ENCODE results near the gene SCO1. TPM values are rescaled to one million over a fixed set of nuclear protein-coding genes. Genes with fewer than 3 reads are reported as not detected.
"Not testable (repeated sequence)": the region's sequence is repeated elsewhere in the genome, so short reads cannot be mapped to it uniquely, and the experiment has no call there.

SCO1 gene
- total RNA-seq, 1 donor from 2014 or later, result 27.4 TPM

DNA sequence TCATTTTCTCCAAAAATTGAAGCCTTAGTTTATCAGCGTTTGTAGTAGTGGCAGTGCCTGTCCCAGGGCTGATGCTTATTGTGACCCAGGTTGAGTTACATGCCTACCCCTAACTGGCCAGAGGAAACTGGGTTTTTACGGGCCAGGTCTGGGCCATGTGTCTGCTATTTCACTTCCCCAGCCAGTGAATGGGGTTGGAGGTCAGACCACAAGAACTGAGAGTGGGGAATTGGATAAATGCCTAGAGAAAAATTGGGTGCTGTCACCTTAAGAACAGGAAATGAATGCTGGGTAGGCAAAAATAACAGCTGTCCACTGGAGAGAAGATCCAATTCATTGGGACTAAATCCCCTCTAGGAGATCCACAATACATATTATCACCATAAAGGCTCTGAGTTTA, 5.2 kb upstream of the SCO1 start:
- no peaks in the 10 kb centered on the region for H3K9me3 Mint-ChIP-seq (ENCODE audit: unreplicated experiment)
- TF ChIP-seq CTCF (IDR thresholded peaks at IDR 0.05), result no peak
- peak overlapping the region; percentile 37 for H3K27ac Mint-ChIP-seq (ENCODE audit: unreplicated experiment)
- no peaks in the 10 kb centered on the region for H3K27me3 Mint-ChIP-seq (ENCODE audit: unreplicated experiment)
- H3K36me3 Mint-ChIP-seq (ENCODE audit: unreplicated experiment), result peaks cover 19% of the 10 kb centered on the region
- no peak for DNase-seq (ENCODE audit: extremely low spot score, unreplicated experiment)
- H3K4me3 Mint-ChIP-seq (ENCODE audit: unreplicated experiment), result no peak overlapping the region
- peaks cover 31% of the 10 kb centered on the region for H3K4me1 Mint-ChIP-seq (ENCODE audit: unreplicated experiment)

DNA sequence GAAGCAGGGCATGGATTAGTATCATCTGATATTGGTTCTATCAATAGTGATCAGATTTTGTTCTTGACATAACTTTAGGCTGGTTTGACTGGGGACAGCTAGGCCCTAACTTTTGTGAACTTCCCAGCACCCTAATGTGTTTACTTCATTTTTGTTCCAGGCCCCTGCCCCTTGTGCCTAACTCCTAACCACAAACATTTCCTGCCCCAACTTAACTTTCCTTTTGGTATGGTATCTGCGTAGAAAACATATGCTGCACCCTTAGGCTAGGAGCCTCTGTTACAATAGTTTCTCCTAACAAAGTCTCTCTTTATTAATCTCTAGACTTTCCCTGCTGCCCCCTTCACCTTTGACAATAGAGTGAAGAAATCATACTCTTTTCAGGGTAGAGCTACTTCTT, 2.5 kb upstream of the SCO1 start:
- no peak for DNase-seq (ENCODE audit: extremely low spot score, unreplicated experiment)
- Mint-ChIP-seq H3K36me3 (ENCODE audit: unreplicated experiment) (peaks cover 6% of the 10 kb centered on the region), H3K27ac (ENCODE audit: unreplicated experiment) (peak overlapping the region; percentile 31), H3K9me3 (ENCODE audit: unreplicated experiment) (no peaks in the 10 kb centered on the region), H3K4me1 (ENCODE audit: unreplicated experiment) (peaks cover 42% of the 10 kb centered on the region), H3K4me3 (ENCODE audit: unreplicated experiment) (no peak overlapping the region), H3K27me3 (ENCODE audit: unreplicated experiment) (no peaks in the 10 kb centered on the region)
- TF ChIP-seq CTCF (IDR thresholded peaks at IDR 0.05), result no peak

- Mint-ChIP-seq H3K36me3 (ENCODE audit: unreplicated experiment) (peaks cover 14% of the 10 kb centered on the region), H3K9me3 (ENCODE audit: unreplicated experiment) (no peaks in the 10 kb centered on the region), H3K27ac (ENCODE audit: unreplicated experiment) (peak overlapping the region; percentile 85), H3K4me3 (ENCODE audit: unreplicated experiment) (peak overlapping the region; percentile 92), H3K4me1 (ENCODE audit: unreplicated experiment) (peaks cover 42% of the 10 kb centered on the region), H3K27me3 (ENCODE audit: unreplicated experiment) (no peaks in the 10 kb centered on the region)
- no peak for TF ChIP-seq CTCF (IDR thresholded peaks at IDR 0.05)
- no peak for DNase-seq (ENCODE audit: extremely low spot score, unreplicated experiment)
Observed at GRCh38 chr17:10698096-10698818, 924 bp upstream of the SCO1 start.

GRCh38 chr17:10695875-10696407, 1.4 kb downstream of the SCO1 start:
- H3K4me1 Mint-ChIP-seq (ENCODE audit: unreplicated experiment), result peaks cover 24% of the 10 kb centered on the region

DNA sequence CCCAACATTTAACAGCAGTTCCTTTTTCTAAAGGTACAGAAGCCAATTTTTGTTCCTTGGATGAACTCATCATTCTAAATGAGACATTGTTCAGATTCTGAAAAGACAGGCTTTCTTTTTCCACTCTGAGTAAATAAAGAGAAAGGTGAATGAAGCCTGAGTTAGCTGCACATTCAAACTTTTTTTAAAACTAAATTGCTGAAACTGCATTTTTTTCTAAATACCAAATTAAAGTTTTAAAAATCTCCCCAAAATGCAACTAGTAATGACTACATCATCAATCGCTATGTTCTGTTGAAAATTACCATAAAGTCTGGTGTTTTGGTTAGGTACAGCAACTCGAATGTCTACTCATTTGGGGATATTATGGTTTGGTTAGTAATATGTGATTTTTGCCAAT, 9.8 kb downstream of the SCO1 start:
- H3K9me3 Mint-ChIP-seq (ENCODE audit: unreplicated experiment), result no peaks in the 10 kb centered on the region
- DNase-seq (ENCODE audit: extremely low spot score, unreplicated experiment), result no peak
- H3K36me3 Mint-ChIP-seq (ENCODE audit: unreplicated experiment), result peaks cover 55% of the 10 kb centered on the region
- no peak overlapping the region for H3K4me3 Mint-ChIP-seq (ENCODE audit: unreplicated experiment)
- H3K4me1 Mint-ChIP-seq (ENCODE audit: unreplicated experiment), result peaks cover 8% of the 10 kb centered on the region
- H3K27ac Mint-ChIP-seq (ENCODE audit: unreplicated experiment), result no peak overlapping the region
- TF ChIP-seq CTCF (IDR thresholded peaks at IDR 0.05), result no peak
- H3K27me3 Mint-ChIP-seq (ENCODE audit: unreplicated experiment), result no peaks in the 10 kb centered on the region

More at GRCh38 chr17:10695875-10696407, 1.4 kb downstream of the SCO1 start:
- Mint-ChIP-seq H3K36me3 (ENCODE audit: unreplicated experiment) (peaks cover 22% of the 10 kb centered on the region), H3K27ac (ENCODE audit: unreplicated experiment) (peak overlapping the region; percentile 76), H3K4me3 (ENCODE audit: unreplicated experiment) (peak overlapping the region; percentile 92)
- not testable (repeated sequence) for H3K9me3 Mint-ChIP-seq (ENCODE audit: unreplicated experiment); DNase-seq (ENCODE audit: extremely low spot score, unreplicated experiment); H3K27me3 Mint-ChIP-seq (ENCODE audit: unreplicated experiment)
